GM21786 (cell line): ENCODE data around the gene TTC7B.

Experiments
- ATAC-seq: cut with Tn5 transposase; IDR thresholded peaks from one replicate; pipeline ENCODE4 v1.9.1; 2021; ENCODE audit not compliant: unreplicated experiment

TTC7B gene

DNA sequence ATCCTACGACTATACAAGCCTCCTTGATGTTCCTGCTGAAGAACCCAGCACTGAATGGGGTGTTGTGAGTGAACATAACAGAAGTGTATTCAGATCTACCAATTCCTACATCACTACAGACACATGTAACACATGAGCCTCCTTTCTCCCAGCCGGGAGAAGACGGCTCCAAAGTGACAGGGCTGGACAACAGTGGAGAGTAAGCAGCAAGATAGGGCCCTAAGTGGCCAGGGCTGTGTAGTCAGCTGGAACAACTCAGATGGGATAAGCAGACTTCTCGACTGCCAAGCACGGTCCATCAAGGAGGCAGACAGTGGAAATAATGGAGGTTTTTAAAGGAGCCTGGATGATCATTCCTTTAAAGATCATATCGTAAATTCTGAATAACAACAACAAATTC lies 73.5 kb downstream of the TTC7B start:
- ATAC-seq = no peak

DNA sequence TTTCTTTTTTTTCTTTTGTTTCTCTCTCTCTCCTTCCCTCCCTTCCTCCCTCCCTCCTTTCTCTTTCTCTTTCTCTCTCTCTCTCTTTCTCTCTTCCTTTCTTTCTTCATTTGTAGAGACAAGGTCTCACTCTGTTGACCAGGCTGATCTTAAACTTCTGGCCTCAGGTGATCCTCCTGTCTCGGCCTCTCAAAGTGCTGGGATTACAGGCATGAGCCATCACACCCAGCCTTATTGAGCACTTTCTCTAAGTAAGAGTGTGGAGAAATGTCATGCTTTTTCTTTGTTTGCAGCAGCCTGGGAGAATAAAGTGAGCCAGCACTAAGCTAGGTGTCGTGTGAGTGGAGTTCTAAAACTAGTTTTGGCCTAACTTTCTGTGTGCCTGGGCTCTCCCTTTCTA lies 74.0 kb downstream of the TTC7B start:
- ATAC-seq = no peak

DNA sequence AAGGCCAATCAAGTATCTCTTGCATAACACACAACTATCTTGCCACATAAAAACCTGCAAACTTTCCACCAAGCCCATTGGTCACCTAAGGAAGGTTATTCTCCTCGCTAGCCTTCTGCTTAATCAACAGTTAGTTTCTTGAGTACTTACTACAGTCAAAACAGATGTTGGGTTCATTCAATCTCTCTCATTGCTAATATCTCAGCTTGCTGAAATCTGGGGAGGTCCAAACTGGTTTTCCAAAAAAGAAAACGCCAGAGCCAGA lies 74.6 kb downstream of the TTC7B start:
- ATAC-seq = no peak

DNA sequence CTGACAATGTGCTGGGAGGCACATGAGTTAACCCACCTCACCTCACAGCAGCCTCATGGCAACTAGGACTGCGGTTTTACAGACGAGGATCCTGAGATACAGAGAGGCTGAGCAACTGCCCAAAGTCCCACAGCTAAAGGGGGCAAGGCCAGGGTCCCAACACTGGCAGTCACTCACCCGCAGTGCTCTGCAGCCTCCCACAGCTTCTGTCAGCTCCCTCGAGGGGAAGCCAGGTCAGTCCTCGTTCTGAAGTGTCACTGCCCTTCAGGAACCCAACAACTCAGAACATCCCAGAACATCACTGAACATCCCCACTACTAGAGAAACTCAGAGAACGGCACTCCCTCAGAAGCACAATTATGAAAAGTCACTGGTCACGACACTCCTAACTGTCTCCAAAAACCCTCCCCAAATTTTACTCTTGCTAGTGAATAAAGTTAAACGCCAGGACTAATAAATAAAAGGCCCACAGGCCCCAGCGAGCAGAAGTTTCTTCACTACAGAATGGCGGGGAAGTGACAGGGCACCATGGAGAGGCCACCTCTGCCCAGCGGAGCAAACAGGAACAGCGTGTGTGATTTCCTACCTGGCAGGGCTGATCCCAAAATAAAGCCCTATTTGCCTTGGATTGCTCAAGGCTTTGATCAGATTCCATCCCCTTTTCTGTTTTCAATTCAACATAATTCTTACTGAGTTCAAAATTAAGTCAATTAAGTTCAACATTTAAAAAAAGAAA lies 75.1 kb downstream of the TTC7B start:
- no peak for ATAC-seq

DNA sequence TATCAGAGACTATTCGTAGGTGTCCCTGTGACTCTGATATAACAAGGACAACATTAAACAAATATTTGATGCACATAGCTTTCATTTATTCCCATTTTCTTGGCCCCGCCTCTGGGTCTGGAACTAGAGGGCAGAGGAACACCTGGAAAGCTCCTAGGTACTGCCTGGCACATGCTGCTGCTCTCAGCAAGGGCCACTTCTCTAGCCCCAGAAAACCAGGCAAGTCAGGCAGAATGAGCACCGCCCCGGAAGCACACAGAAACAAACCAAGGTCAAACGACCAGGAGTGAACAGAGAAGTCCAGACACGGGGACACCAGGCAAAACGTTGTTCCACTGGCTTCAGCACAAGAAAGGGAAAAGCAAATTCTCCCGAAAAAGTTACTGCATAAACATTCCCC lies 76.1 kb downstream of the TTC7B start:
- ATAC-seq = no peak

DNA sequence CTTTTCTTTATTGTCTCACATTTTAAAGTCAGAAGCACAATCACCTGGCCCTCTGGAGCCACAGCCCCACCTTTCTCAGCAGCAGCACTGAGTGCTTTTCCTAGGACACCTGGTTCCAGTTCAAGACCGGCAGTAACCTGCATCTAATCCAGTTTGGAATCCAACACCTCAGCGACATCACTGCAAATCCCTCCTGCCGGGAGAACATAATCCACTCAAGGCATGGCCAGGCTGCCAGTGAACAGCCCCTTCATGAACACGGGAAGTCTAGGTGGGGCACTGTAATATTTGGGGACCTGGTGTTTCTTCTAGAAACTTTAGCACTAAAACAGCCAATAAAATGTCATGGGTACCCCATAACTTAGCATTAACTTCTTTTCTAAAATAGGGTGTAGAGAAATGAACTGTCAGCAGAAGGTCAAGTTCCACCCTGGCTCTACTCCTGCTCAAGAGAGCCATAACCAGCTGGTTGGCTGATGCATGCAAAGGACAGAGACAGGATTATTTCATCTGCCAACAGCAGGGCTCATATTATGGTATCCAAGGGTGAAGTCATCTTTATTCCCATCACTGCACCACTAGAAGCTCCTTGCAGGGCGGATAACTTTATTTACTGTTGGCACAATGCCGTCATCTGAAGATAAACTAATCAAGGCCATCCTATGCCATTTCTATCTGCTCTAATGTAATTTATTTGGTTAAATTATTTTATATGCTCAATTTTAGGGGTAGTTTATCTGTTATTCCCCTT lies 76.7 kb downstream of the TTC7B start:
- ATAC-seq = no peak

DNA sequence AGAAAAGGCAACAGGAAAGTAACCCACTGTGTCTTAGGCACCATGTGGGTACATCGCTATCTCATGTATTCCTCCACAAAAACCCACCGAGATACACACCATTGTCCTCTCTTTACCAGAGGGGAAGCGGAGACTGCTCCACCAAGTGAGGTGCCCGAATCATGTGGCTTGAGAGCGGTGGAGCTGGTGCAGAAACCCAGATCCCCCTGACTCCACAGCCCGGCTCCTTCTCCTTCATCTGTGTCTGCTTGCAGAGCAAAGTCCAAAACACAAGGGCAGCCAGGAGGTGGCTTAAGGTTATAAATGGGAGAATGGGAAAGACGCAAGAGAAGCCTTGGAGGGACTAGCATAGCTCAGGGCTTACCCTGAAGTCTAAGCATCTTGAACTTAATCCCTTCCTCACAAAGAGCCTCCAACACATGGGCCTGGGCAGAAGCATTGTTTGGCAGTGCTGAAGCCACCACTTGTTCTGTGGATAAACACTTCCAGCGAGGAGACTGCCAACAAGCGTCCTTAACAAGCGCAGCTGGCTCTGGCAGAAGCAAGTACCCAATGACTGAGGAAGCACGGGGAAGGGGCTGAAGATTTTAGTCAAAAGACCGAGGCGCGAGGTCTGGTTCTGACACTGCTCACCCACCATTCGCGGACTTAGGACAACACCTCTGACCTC lies 83.0 kb downstream of the TTC7B start:
- no peak for ATAC-seq

DNA sequence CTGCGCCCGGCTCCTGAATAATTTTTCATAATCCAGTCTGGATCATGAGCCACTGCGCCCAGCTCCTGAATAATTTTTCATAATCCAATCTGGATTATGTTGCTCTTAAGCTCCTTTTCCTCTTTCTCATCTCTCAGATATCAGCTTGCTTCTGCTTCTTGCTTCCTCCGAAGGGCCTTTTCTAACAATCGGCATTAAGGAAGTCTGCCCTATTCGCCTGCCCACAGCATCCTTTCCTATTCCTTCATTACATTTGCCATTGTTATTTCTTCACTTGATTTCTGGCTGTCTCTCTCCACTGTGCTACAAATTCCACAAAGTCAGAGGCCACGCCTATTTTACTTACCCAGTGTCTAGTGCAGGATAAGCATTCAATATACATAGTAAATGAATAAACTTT lies 83.5 kb downstream of the TTC7B start:
- ATAC-seq = no peak

DNA sequence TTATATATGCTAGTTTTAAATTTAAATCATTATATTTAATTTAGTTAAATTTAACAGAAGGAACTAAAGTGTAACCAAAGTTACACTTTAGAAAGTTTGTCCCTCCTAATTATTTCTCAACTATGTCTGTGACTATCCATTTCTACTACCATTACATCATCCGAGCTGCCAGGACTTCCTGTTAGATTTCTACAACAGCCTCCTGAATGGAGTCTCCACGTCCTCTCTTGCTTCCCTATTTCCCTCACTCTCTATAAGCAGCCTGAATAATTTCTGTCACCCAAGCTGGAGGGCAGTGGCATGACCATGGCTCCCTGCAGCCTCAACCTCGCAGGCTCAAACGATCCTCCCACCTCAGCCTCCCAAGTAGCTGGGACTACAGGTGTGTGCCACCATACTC lies 84.1 kb downstream of the TTC7B start:
- no peak for ATAC-seq

DNA sequence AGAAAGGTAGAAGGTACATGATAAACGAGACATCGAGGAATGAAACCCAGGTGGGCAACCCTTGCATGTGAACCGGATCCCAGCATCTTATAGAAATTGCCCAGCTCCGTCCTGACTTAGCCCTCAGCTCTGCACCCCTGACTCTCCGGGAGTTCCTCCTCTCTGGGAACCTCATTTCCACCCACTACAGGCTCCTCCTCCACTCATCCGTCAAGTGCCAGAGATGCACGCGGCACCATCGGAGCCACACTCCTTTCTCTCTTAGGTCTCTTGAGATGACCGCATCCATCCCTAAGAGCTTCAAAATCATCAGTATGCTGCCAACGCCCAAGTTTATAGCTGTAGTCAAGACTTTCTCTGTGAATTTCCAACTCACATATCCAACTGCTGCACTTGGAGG lies 84.7 kb downstream of the TTC7B start:
- no peak for ATAC-seq

DNA sequence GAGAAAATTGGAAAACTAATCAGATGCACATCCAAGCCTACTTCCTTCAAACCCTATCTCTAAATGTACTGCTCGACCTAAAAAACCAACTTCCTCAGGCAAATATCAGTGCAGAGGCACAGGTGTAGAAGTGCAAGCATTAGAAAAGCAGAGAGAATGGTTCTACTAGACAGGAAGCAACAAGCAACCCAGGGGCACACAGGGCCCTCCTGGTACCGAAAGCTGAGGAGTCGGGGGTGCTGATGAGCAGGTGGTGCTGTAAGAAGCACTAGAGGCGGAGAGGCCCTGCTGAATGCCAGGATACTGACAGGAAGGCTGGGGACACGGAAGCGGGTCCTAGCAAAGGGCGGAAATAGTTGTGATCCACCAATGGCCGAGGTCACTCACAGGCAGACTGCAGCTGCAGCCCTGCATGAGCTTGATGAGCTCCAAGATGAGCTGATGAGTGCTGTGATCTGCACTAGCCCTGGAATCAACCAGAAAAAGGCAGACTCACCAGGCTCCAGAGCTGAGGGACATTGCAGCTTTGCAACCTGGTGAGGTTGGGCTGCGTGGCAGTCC lies 85.9 kb downstream of the TTC7B start:
- ATAC-seq = no peak

DNA sequence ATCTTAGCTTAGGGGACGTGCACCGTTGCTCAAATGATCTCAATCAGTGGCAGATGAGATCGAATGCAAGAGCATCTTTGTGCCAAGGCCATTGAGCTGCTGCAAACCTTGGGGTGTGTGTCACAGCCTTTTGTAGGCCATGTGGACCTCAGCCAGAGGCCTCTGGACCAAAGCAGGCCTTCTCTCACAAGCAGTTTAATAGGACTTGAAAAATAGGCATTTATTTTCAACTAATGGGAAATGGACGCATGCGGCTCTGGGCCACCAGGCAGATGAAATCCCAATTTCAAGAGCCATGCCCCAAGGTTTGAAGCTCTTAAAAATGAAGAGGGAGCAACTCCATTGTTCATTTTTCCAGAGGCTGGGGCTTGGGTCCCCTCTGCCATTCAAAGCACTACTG lies 87.3 kb downstream of the TTC7B start:
- ATAC-seq = no peak

DNA sequence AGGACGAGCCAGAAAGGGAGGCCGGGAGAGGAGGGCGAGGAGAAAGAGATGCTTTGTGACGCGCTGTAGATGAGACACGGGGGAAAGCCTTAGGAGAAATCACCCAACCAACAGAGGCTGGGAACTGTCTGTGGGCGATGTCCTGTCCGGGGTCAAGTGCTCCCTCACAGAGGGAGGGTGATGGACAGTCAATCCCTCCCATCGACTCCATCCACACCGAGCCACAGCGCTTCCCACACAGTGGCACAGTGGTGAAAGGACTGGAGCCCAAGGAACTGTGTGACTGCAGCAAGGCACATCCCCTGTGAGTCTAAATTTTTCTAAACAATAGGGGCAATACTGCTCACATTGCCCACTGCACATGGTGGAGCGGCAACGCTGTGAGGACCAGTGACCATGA lies 89.1 kb downstream of the TTC7B start:
- no peak for ATAC-seq

DNA sequence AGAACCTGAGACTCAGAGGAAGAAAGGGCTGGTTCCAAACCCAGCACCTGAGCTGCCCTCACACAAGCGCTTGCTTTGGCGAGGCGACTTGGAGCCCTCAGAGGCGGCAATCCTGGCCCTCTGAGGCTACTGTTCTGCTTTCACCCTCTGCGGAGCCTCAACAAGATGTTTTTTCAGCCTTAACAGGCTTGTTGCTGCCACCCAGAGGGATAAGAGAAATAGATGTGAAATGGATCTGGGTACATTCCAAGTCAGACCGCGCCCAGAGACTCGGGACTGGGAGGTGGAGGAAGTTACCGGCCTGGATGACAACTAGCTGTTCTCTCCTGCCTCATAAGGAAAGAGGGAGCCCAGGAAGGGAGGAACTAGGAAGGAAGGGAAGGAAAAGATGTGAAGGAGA lies 89.6 kb downstream of the TTC7B start:
- no peak for ATAC-seq

DNA sequence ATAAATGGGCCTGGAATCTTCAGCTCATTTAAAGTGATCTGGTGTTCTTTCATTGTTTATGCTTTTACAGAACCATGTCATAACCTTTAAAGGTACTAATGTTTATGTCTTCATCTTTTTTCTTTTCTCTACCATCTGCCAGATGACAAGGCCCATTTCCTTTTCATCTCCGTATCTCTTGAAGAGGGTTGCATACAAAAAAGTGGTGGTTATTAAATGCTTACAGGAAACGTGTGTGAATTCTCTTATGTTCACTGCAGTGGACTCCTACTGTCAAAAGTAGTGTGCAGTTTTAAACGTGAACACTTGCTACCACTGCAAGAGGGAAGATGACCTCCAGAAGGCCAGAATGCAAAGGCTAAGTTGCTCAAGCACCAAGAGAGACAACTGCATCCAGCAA lies 91.4 kb downstream of the TTC7B start:
- no peak for ATAC-seq

DNA sequence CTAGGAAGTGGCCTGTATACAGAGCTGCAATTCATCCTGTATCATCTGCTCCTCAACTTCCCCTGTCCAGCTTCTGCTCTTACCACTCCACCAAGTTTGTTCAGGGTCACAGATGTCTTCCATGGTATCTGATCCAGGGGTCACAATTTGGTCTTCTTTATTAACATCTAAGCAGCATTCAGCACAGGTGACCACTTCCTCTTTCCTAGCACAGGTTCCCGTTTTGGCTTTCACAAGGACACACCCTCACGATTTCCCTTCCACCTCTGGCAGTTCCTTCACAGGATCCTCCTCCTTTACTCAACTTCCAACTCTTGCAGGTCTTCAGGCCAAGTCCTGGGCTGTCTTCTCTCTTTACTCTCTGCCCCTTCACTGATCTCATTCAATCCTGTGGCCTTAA lies 93.6 kb downstream of the TTC7B start:
- ATAC-seq = no peak

DNA sequence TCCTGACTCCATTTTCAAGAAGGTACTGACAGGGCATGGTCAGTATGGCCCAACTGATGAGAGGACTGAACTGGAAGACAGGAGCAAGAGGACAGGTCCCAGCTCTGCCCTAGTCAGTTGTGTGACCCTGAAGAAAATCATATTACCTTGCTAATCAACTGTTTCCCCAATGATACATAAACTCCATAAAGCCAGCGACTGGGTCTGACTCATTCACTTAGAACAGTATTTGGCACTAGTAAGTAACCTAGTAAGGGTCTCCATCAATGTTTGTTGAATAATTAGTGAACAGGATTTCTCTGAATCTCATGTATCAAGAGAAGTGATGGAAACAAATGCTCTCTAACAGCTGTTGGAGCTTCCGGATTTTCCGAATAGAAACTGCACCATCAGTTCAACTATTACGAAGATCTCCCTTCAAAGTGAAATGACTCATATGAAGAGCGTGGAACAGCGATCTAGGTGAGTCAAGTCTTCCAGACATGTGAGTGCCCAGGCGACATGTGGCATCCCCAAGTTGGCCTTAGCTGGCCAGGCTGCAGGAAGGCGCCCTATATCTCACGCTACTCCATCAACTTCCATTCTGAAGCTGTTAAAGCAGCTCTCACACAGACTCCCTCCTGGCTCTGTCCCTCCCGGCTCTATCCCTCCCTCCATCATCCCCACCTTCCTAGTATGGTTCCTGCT lies 94.5 kb downstream of the TTC7B start:
- ATAC-seq = no peak

DNA sequence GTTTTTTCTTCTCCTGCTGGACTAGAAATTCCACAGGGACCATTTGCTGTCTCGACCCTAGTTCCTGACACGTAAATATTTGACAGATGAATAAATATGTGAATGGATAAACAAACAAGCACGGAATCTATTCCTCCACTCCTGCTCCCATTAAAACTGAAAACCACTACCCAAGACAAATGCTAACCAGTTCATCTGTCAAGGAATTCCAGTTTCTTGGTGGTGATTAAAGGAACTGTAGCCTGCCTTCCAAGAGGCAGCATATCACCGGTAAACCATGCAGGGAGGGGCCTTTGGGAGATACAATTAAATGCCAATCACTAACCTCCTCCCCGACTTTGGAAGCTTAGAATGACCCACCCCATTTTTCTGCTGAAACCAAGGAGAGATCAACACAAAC lies 95.4 kb downstream of the TTC7B start:
- no peak for ATAC-seq

DNA sequence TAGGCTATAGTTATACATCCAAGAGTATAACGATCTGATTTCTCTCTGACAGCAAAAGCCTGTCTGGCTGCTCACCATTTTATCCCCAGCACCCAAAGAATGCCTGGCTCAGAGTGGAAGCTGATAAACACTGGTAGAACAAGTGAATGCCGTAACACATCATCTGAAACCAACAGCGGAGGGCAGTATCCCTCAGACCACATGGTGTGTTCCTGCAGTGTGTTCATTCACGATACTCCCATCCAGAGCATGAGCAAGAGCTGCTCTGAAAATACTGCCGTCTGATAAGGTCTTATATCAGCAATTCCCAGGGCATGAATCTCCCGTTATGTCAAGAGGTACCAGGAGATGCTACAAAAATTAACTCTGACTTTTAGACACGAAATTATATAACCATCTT lies 95.9 kb downstream of the TTC7B start:
- no peak for ATAC-seq

DNA sequence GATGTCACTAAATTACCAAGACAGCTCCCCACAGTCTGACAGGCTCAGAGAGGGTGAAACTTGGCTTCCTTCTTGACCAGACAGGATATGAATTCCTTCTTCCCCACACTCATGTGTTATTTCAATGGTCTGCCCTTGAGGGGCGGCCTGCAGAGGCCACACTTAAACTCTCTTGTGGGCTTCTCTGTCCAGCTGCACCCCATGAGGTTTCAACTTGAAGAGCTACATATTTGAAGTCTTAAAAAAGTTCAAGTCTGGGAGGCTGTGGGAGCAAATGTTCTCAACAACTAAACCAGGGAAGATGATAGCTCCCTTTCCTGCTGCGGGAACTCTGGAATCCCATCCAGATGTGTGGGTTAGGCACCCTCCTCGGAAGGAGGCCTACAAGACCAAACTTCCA lies 98.3 kb downstream of the TTC7B start:
- no peak for ATAC-seq

DNA sequence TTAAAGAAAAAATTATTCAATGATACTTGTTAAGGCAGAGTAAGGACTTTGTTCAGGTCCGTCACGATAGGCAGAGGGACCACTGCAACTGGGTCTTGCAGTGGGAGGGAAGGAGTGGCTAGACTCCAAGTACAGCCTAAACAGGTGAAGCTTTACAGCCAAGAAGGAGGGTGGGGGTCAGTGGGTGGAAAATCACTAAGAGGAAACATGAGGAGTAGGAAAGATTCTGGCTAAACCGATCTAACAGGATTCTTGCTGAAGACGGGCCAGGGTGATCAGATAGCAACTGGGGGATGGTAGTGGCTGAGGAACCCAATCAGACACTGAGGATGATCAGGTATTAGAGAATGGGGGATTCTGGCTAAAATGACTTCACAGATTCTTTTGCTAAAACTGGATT lies 100.2 kb downstream of the TTC7B start:
- ATAC-seq = no peak

DNA sequence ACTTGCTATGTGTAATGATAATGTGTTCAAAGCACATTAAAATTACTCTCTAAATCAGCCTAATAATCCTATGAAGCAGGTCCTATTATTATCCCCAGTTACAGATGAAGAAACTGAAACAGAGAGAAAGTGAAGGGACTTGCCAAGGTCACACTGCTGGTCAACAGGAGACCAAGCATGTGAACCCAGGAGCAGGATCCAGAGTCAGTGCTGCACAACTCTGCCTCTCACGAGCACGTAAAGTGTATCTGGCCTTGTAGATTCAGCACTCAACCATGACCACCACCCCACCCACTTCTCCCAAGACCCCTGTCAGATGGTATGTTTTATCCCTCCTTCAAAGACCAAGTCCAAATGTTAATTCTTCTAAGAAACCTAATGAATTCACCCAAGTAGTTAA lies 100.7 kb downstream of the TTC7B start:
- ATAC-seq = no peak
